GM21528 (cell line): ENCODE results near the gene SMIM5.

Experiments
- ATAC-seq: cut with Tn5 transposase; IDR thresholded peaks from one replicate; pipeline ENCODE4 v1.9.1; 2021; ENCODE audit warnings: mild to moderate bottlenecking, moderate library complexity; ENCODE audit not compliant: unreplicated experiment, low FRiP score

SMIM5 gene

GRCh38 chr17:75662511-75662910 is 29.3 kb downstream of the SMIM5 start:
- no peak for ATAC-seq

DNA sequence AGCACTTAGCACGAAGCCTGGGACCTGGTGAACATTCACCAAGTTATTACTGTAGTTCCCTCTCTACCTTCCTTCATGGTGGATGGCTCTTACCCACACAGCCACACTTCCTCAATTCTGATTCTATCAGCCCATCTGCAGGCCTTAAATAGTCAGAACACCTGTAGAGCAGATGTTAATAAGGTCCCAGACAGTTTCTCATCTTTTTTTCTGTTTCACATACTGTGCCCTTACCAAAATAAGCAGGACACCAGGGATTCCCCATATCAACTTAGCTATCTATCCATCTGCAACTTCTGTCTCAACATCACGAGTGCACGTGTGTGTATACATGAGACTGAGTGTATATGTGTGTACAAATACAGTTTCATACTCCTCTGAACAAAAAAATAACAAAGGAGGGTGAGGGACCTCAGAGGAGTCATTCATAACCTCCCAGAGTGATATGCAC is 30.9 kb downstream of the SMIM5 start:
- peak; percentile 76 for ATAC-seq

DNA sequence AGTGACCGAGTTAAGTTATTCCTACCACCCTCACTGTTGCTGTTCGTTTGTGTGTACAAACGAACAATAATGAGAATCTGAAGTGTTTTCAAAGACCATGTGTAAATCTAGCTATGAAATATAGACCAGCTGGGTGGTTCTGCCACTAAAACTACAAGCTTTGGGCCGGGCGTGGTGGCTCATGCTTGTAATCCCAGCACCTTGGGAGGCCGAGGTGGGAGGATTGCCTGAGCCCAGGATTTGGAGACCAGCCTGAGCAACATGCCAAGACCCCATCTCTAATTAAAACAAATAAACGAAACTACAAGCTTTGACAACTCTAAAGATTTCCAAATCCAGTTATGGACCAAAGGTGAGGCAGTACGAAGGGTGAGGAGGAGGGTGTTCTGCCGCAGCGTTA is 32.7 kb downstream of the SMIM5 start:
- ATAC-seq: no peak

DNA sequence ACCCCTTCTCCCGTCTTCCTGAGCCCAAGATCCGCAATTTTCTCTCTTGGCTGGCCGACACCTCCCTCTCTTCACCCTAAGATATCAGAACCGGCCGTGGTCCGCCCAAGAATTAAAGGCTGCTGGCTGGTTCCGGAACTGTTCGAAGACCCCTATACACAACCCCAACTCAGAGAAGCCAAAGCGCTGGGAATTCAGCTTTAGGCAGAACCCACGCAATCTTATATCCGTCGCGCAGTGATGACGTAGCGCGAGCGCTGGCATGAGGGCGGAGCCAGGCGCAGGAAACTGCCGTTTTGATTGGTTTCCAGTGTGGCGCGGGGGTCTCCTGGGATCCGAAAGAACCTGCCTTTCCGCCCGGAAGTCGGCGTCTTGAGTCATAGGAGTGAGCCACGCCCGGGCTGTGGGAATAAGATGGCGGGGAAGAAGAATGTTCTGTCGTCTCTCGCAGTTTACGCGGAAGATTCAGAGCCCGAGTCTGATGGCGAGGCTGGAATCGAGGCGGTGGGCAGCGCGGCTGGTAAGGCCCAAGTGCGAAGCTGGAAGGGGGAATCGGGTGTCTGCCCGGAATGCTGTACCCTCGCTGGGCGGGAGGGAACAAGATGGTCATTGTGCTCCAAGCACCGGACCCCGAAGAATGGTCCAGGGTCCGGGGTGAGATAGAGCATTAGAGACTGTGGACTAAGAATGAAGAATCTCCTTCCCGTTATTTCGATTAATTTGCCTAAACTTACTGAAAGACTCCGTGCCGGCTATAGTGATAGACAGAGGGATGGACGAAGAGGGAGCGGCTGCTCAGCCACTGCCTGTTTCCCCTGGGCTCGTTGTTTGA is 33.9 kb downstream of the SMIM5 start, which contains the start of the genes RECQL5 and SAP30BP:
RECQL5 (minus strand) TSS at position 196 of the 832 bp plus-strand sequence. CDS start 597 bp downstream, outside the sequence.
SAP30BP (plus strand) TSS at position 380 of the 832 bp plus-strand sequence; CDS start at position 415, 35 bp downstream.
- peak; percentile 63 for ATAC-seq

DNA sequence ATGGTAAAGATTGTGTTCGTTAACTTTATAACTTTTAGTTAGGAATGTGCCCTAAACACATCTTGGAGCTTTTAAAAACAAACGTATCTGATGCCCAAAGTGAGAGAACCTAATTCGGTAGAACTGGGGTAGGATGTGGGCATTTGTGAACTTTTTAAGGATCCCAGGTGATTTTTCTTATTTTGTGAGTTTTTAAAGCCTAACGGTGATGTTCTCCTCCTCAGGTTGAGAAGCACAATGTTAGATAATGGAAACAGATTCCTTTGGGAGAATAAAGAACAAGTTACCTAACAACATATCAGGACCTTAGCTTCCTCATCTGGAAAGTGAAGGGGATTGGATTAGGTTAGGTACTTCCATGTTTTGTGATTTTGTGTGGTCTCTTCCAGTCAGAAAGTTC is 34.6 kb downstream of the SMIM5 start:
- ATAC-seq: no peak

DNA sequence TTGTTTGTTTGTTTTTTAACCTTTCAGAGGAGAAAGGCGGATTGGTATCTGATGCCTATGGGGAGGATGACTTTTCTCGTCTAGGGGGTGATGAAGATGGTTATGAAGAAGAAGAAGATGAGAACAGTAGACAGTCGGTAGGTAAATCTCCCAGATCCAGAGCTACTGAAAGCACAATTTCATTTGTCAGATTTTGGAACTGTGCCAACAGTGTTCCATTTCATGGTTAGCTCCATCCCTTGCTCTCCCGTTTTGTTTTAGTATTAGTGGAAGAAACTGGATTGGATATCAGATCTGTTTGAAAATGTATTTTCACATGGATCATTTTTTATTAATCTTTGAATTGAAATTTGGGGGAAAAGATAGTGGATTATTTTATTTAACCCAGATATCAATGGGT is 35.3 kb downstream of the SMIM5 start:
- ATAC-seq: no peak

GRCh38 chr17:75670868-75671267 is 37.6 kb downstream of the SMIM5 start:
- no peak for ATAC-seq

DNA sequence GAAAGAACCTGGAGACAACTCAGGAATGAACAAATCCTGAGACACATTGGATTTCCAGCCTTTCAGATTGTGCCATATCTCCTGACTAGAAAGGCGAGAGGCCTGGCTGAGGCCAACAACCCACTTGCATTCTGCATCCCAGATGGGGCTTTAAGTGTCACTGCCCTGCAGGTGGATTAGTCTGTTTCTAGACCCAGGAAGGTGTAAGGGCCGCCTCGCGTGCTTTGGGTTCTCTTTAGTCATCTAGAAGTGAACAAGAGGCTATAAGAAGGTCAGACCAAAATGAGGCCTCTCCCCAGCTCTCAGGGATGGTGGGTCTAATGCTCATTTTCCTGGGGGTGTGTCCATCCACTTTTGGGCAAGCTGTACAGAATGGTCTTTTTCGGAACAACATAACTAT is 38.8 kb downstream of the SMIM5 start:
- no peak for ATAC-seq

- no peak for ATAC-seq
Measured at GRCh38 chr17:75673487-75673886, 40.3 kb downstream of the SMIM5 start.

GRCh38 chr17:75676461-75676860 is 43.2 kb downstream of the SMIM5 start:
- ATAC-seq: no peak

GRCh38 chr17:75679706-75680211 is 46.5 kb downstream of the SMIM5 start:
- ATAC-seq: no peak

DNA sequence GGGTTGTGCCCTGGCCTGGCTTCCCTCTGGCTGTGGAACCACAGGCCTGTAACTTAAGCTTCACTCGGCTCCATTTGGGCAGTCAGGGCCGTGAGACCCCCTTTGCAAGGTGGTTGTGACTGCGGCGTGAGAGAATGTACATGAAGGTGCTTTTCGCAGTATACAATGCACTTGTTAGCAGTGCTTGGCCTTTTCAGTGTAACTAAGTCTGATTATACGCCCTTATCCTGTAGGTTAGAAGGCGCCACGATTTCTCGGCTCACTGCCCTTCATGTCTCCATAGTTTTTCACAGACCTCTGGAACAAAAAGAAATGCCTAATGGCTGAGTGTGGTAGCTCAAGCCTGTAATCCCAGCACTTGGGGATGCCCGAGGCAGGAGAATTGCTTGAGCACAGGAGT is 47.2 kb downstream of the SMIM5 start:
- no peak for ATAC-seq

- no peak for ATAC-seq
Measured at GRCh38 chr17:75681289-75681688, 48.1 kb downstream of the SMIM5 start.

GRCh38 chr17:75683583-75683982 is 50.3 kb downstream of the SMIM5 start:
- ATAC-seq: no peak

DNA sequence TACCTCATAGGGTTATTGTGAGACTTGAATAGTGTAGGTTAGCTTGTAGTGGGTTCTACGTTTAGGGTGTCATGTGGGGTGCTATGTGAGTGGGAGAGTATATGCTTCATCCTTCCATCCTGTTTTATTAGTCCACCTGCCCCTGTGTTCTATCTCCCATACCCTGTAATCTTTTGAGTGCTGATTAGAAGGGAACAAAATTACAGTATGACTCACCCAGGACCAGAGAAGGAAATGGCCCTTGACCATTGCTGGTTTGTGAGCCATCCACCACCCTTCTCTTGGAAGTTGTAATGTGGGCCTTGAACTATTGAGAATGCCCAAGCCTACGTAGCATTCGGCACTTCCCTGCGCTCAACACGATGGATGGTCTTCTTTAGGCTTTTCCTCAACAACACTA is 51.0 kb downstream of the SMIM5 start:
- ATAC-seq: no peak

DNA sequence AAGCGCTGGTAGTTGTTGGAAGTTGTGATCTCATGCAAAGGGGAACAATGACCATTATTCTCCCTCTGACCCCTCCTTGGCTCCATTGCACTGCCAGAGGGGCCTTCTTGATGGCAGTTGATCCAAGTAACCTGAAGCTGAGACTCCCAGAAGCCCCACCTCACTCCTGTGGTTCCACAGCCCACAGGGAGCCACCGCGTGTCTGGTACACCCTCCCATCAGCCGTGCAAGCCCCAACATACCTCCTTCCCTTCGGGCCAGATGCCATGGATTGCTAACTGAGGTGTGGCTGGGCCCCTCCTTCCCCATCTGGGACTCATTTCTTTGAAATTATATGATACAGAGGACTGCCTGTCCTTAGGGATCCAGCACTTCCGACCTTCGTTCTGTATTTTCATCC is 51.7 kb downstream of the SMIM5 start:
- no peak for ATAC-seq

GRCh38 chr17:75685499-75685898 is 52.3 kb downstream of the SMIM5 start:
- ATAC-seq: no peak

DNA sequence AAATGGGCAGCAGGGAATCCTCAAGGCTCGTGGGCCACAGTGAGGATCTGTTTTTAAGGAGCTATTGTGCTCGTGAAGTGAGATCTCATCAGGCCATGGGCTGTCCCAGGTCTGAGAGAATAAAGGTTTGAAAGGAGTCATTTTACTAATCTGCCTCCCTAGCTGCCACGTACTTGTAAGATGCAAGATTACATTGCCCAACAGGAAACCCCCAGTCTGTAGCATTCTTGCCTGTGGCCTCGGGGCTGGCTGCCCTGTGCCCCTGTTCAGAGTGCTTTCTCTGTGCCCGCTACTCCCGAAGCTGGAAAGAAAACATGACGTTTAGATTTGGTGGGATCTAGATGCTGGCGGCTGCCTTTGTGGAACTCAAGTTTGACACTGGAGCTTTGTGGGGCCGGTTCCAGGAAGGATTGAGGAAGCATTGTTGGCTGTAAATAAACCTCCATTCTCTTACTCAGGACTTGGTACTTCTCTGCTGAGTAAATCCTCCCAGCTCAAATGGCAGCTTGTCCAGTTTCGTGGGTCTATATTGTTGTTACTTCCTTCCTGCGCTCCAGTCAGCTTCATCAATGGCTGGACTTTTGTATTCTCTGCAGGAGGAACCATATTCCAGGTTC is 55.1 kb downstream of the SMIM5 start:
- no peak for ATAC-seq

DNA sequence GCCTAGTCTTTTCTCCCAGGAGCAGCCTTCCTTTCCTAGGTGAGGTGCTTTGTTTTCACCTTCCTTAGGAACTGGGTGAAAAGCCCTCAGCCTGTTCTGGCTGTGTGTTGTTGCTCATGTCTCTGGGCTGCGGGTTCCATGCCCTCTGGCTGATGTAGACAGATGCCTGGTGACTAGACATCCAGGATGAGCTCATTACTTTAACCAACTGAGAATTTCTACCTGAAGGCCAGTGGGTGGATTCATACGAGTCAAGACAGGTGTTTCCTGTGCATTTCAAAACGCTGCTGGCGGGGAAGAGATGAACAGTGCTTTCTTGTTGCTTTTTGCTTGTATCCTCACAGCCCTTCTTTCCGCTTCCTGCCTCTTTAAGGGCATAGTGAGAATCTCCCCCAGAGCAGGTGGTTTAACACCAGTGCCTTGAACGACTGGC is 56.2 kb downstream of the SMIM5 start:
- no peak for ATAC-seq
